ENCODE data around the gene DEUP1.

The DEUP1 gene

DNA sequence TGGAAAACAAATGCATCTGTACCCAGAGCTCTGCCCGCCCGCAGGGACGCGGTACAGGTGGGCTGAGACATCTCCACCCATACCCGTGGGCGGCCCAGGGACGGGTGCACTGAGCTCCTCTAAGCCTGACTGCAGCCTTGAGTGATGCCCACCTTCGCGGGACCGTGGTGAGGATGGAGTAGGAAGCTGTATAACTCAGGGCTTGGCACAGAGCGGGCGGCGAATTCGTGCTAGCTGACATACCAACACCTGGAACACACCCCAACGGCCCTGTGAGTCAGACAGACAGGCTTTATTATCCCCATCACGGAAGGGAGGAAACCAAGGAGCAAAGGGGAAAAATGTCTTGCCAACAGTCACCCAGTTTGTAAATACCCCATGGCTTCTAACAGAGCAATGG is 150.7 kb downstream of the DEUP1 start:
- DNase-seq, result no peak

DNA sequence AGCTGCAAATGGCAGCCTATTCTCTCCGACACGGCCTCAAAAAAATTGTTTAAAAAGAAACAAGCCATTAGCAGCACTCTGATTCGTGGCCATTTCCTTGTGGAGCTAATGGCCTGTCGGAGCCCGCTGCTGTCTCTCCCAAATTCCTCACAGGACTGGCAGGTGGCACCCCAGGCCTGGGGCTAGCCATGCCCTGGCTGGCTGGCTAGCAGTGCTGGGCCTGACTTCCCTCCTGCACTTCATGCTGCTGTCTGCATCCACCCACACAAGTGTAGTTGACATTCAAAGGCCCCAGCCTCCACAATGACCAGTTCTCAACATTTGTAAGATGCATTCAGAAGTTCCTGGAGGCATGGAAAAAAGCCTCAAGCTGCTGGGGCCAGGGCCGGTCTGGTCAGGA is 151.2 kb downstream of the DEUP1 start:
- DNase-seq, result no peak

DNA sequence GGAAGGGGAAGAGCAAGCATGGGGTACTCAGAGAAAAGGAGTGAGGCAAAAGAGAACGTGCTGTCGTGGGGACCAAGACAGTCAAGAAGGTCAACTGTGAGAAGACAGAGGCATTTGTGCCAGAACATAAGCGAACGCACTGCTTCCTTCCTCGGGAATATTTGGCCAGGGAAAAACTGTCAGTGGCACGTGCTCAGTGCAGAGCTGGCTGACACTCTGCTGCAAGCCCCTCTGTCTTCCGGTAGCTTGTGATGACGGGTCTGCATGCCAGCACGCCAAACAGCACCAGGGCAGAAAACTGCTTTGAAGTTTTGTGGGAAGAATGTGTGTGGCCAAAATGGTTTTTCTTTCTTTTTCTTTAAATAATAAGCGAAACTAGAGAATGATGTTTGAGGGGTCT is 152.0 kb downstream of the DEUP1 start:
- no peak for DNase-seq

DNA sequence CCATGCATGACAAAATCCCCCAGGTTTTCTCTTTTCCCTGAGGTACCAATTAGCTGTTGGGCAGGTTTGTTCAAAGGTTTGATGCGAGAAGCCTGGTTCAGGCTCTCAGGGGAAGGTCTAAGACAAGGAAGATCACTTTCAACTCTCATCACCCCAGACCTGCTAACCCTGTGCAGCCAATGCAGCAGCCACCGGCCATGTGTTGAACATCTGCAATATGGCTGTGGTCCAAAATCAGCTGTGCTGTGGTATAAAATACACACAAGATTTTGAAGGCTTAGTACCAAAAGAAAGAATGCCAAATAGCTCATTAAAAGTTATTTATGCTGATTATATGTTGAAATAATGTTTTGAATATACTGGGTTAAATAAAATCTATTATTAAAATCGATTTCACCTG is 154.2 kb downstream of the DEUP1 start:
- DNase-seq, result no peak

DNA sequence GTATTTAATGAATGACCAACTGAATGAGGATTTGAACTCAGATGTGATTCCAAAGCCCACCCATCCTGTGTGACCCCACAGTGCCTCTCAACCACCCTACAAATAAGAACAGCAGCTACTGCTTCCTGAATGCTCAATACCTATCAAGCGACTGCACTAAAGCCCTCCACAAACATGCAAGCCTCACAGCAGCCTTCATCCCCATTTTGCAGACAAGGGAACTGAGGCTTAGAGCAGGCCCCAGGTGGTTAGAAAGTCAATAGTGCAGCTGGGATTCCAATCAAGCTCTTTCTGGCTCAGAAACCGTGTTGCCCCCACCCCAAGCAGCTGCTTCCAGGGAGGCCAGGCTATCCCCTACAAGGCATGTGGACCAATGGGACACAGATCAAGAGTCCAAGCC is 155.4 kb downstream of the DEUP1 start:
- DNase-seq, result no peak

DNA sequence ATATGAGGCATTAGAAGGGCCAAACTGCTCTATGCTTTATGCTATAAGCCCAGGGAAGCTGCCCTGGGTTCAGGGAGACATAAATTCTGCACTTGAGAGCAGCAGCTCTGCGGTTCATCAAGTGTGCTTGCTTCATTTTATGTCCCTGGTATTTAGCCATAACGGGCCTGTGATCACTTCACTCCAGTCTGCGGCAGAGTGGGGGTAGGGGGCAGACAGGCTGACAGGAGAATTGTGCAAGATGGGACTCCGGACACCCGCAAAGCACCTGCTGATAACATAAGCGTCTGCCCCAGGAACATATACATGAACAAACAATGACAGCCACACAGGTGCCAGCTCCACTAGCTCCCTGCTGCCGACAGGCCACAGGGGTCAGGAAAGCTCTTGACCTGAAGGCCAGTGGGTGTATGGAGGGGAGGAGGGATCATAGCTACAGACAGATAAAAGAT is 156.5 kb downstream of the DEUP1 start:
- DNase-seq, result no peak

All from activated CD4-positive, alpha-beta T cell treated with anti-CD3 and anti-CD28 coated beads for 1 hour (primary cell).